Endodermal cell (in vitro differentiated cells): ENCODE results near the gene RNF126. TPM values are rescaled to one million over a fixed set of nuclear protein-coding genes. Genes with fewer than 3 reads are reported as not detected.

Experiments
- DNase-seq: peaks from one replicate; pipeline ENCODE4 v3.0.0-alpha.2; 2017
- H3K27ac ChIP-seq: 2 replicates; pipeline ENCODE4 v1.5.1; 2013; ENCODE audit warnings: mild to moderate bottlenecking, low read depth, low read length, moderate library complexity
- H3K27me3 ChIP-seq: 2 replicates; pipeline ENCODE4 v1.6.1; 2013; ENCODE audit warnings: mild to moderate bottlenecking, low read length, moderate library complexity; ENCODE audit not compliant: insufficient read depth, control insufficient read depth, poor library complexity, severe bottlenecking
- H3K36me3 ChIP-seq: 2 replicates; pipeline ENCODE4 v1.7.0; 2013; ENCODE audit warnings: mild to moderate bottlenecking, low read length, moderate library complexity; ENCODE audit not compliant: control insufficient read depth, insufficient read depth
- H3K4me1 ChIP-seq: one replicate; pipeline ENCODE4 v1.7.0; 2013; ENCODE audit warnings: low read length; ENCODE audit not compliant: control insufficient read depth, insufficient read depth
- H3K4me3 ChIP-seq: 2 replicates; pipeline ENCODE4 v1.5.1; 2013; ENCODE audit warnings: mild to moderate bottlenecking, low read length, moderate library complexity
- H3K9ac ChIP-seq: 2 replicates; pipeline ENCODE4 v1.6.1; 2013; ENCODE audit warnings: mild to moderate bottlenecking, low read length, moderate library complexity; ENCODE audit not compliant: poor library complexity, severe bottlenecking; ENCODE audit errors: extremely low read depth
- H3K9me3 ChIP-seq: 2 replicates; pipeline ENCODE4 v1.6.1; 2013; ENCODE audit warnings: mild to moderate bottlenecking, low read length, moderate library complexity; ENCODE audit not compliant: control insufficient read depth
- H3K27ac Mint-ChIP-seq: 2 replicates; pipeline ENCODE4 v1.8.0; 2020; ENCODE audit warnings: mixed read lengths
- H3K27me3 Mint-ChIP-seq: 2 replicates; pipeline ENCODE4 v1.8.0; 2021; ENCODE audit warnings: mild to moderate bottlenecking, mixed read lengths; ENCODE audit not compliant: insufficient read depth
- H3K36me3 Mint-ChIP-seq: 2 replicates; pipeline ENCODE4 v1.8.0; 2020; ENCODE audit warnings: low read depth, mixed read lengths
- H3K4me1 Mint-ChIP-seq: 2 replicates; pipeline ENCODE4 v1.8.0; 2020; ENCODE audit warnings: mixed read lengths
- H3K4me3 Mint-ChIP-seq: 2 replicates; pipeline ENCODE4 v1.8.0; 2020; ENCODE audit warnings: mild to moderate bottlenecking, moderate library complexity, mixed read lengths
- H3K9me3 Mint-ChIP-seq: 2 replicates; pipeline ENCODE4 v1.8.0; 2020; ENCODE audit warnings: mild to moderate bottlenecking, mixed read lengths
- WGBS, 2 experiments: methylation state at CpG; one replicate each; pipeline versions ENCODE4 v1.1.5 to v1.1.7; 2013; ENCODE audit warnings: missing lambda C conversion rate in 2 of 2, mixed read lengths in 1 of 2; ENCODE audit not compliant: insufficient coverage in 1 of 2, insufficient read length in 1 of 2; 5-methylcytosine and 5-hydroxymethylcytosine counted together
- total RNA-seq, 2 donors: library from RNA; stranded (reverse); fragmentation: NEBNext Ultra II Directional in 1 of 2; extraction: Animal tissue kit (Norgen Biotek cat#: 25700) in 1 of 2; gene quantifications; 2 replicates in 1 of 2; 3 replicates in 1 of 2; pipeline ENCODE4 v1.2.1, GENCODE V29; 2021
- TF ChIP-seq, protein P1 (sequence below): fragments of 200-600 bp; sonication (generic); conservative IDR thresholded peaks from 2 replicates; pipeline ENCODE4 v1.5.0; 2021; ENCODE audit warnings: antibody characterized with exemption, mild to moderate bottlenecking

Gene RNF126
- total RNA-seq, 2 donors from 2014 or later = 49.1 to 66.4 TPM

GRCh38 chr19:709965-710571, 47.1 kb upstream of the RNF126 start:
- DNase-seq = no peak
- H3K27me3 ChIP-seq = no peaks in the 10 kb centered on the region
- H3K36me3 ChIP-seq = no peaks in the 10 kb centered on the region
- no peak overlapping the region for H3K27ac Mint-ChIP-seq
- peak overlapping the region; percentile 76 for H3K4me3 ChIP-seq
- H3K4me3 Mint-ChIP-seq = peak overlapping the region; percentile 53
- no peaks in the 10 kb centered on the region for H3K36me3 Mint-ChIP-seq
- H3K9me3 Mint-ChIP-seq = peaks cover 12% of the 10 kb centered on the region
- H3K4me1 ChIP-seq = no peaks in the 10 kb centered on the region
- no peaks in the 10 kb centered on the region for H3K9me3 ChIP-seq
- 71 to 83% methylated on average over 10 to 25 of the region's 27 CpGs for WGBS, 2 experiments
- TF ChIP-seq, protein P1, sequence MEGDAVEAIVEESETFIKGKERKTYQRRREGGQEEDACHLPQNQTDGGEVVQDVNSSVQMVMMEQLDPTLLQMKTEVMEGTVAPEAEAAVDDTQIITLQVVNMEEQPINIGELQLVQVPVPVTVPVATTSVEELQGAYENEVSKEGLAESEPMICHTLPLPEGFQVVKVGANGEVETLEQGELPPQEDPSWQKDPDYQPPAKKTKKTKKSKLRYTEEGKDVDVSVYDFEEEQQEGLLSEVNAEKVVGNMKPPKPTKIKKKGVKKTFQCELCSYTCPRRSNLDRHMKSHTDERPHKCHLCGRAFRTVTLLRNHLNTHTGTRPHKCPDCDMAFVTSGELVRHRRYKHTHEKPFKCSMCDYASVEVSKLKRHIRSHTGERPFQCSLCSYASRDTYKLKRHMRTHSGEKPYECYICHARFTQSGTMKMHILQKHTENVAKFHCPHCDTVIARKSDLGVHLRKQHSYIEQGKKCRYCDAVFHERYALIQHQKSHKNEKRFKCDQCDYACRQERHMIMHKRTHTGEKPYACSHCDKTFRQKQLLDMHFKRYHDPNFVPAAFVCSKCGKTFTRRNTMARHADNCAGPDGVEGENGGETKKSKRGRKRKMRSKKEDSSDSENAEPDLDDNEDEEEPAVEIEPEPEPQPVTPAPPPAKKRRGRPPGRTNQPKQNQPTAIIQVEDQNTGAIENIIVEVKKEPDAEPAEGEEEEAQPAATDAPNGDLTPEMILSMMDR = no peak
- peaks cover 11% of the 10 kb centered on the region for H3K27me3 Mint-ChIP-seq
- no peak overlapping the region for H3K9ac ChIP-seq
- H3K4me1 Mint-ChIP-seq = peaks cover 8% of the 10 kb centered on the region
- H3K27ac ChIP-seq = peak overlapping the region; percentile 38

GRCh38 chr19:709196-709964, 46.4 kb upstream of the RNF126 start:
- peaks cover 8% of the 10 kb centered on the region for H3K4me1 Mint-ChIP-seq
- H3K4me3 Mint-ChIP-seq = peak overlapping the region; percentile 53
- Histone ChIP-seq H3K4me1 (no peaks in the 10 kb centered on the region), H3K9ac (peak overlapping the region; percentile 11), H3K4me3 (peak overlapping the region; percentile 76), H3K9me3 (no peaks in the 10 kb centered on the region), H3K27me3 (no peaks in the 10 kb centered on the region), H3K36me3 (no peaks in the 10 kb centered on the region), H3K27ac (peak overlapping the region; percentile 38)
- peaks cover 11% of the 10 kb centered on the region for H3K27me3 Mint-ChIP-seq
- peaks cover 11% of the 10 kb centered on the region for H3K9me3 Mint-ChIP-seq
- TF ChIP-seq, protein P1 = no peak
- DNase-seq = no peak
- no peak overlapping the region for H3K27ac Mint-ChIP-seq
- no peaks in the 10 kb centered on the region for H3K36me3 Mint-ChIP-seq
- WGBS, 2 experiments = 4 to 7% methylated on average over 10 to 72 of the region's 78 CpGs

- no peaks in the 10 kb centered on the region for H3K4me1 ChIP-seq
- peak within 1 kb of the TSS; percentile 76 for H3K4me3 ChIP-seq
- H3K27ac ChIP-seq = peak within 1 kb of the TSS; percentile 38
- Mint-ChIP-seq H3K27me3 (peaks cover 11% of the 10 kb centered on the region), H3K9me3 (peaks cover 11% of the 10 kb centered on the region), H3K27ac (no peak within 1 kb of the TSS), H3K4me3 (peak within 1 kb of the TSS; percentile 53), H3K4me1 (peaks cover 8% of the 10 kb centered on the region), H3K36me3 (no peaks in the 10 kb centered on the region)
- no peaks in the 10 kb centered on the region for H3K27me3 ChIP-seq
- 34 to 40% methylated on average over 4 to 29 of the region's 93 CpGs for WGBS, 2 experiments
- H3K9me3 ChIP-seq = no peaks in the 10 kb centered on the region
- H3K9ac ChIP-seq = peak within 1 kb of the TSS; percentile 11
- TF ChIP-seq, protein P1 = peak; percentile 50
- DNase-seq = peak; percentile 87
- H3K36me3 ChIP-seq = no peaks in the 10 kb centered on the region
These were observed 45.4 kb upstream of the RNF126 start, which contains the start of gene PALM for GRCh38 chr19:708154-709143. PALM (plus strand) TSS chr19:708935; CDS start chr19:709147, 212 bp downstream.
